Right renal pelvis (tissue), 4 donors: ENCODE results near the gene OR4C16. TPM values are rescaled to one million over a fixed set of nuclear protein-coding genes. Genes with fewer than 3 reads are reported as not detected.

ENCODE experiments used
- DNase-seq, 4 donors: peaks; one replicate each; pipeline ENCODE4 v3.0.0-alpha.2; 2013; ENCODE audit warnings: low read depth in 4 of 4, low spot score in 3 of 4, missing footprints in 1 of 4
- polyA plus RNA-seq, 4 donors: library from polyadenylated mRNA; unstranded; fragments of 120-200 nt; gene quantifications; one replicate each; pipeline ENCODE4 v1.2.1, GENCODE V29; 2013; ENCODE audit not compliant: insufficient read length in 4 of 4

OR4C16 gene
- not detected for polyA plus RNA-seq

GRCh38 chr11:55571828-55572227 is at the start of gene OR4C16:
Gene OR4C16 (plus strand): TSS chr11:55572128. CDS start chr11:55572128, 0 bp downstream.
- DNase-seq, result no peak

DNA sequence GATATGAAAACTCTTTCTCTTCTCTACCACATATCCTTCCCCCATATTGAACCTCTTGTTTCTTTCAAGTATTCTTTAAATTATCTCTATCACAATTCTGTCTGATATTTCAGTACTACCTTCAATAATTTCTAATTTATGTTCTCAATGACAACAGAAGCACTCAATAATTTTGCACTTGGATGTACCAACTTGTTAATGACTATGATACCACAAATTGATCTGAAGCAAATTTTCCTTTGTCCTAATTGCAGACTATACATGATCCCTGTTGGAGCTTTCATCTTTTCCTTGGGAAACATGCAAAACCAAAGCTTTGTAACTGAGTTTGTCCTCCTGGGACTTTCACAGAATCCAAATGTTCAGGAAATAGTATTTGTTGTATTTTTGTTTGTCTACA is 17.8 kb upstream of the OR4C16 start, which contains the start of gene OR4C15:
TSS of gene OR4C15 (plus strand) at position 301 of the 400 bp plus-strand sequence. CDS start at position 301, 0 bp downstream.
- DNase-seq, result no peak

- DNase-seq, result no peak
Measured at GRCh38 chr11:55572548-55572947, 620 bp downstream of the OR4C16 start.

DNA sequence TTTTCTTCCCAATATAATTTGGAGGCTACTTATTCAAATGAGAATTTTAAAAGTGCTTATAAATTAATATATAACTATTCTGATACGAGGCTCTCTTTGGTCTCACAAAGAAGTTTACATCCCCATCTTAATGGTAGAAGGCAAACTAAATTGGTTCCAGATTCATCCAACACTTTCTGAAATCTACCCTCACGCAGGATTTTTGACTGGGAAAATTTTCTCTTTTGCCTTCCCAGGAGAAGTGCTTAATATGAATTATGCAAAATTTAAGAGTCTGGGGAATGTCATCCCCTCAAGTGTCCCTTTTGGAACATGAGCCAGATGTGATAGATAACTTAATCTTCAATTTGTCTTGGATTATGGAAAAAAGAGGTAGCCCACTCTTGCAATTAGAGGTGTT is 35.6 kb downstream of the OR4C16 start, which contains the start of gene OR4C11:
TSS of gene OR4C11 (minus strand) at position 101 of the 400 bp plus-strand sequence. CDS start 3,272 bp downstream, outside the sequence.
- DNase-seq, result no peak

Other genes with a start within 250 kb of the OR4C16 start
- not detected for gene OR4A16, start 228.9 kb upstream of the OR4C16 start, polyA plus RNA-seq
- gene OR4A15, start 204.2 kb upstream of the OR4C16 start, polyA plus RNA-seq, result not detected
- gene OR4C15, start 17.7 kb upstream of the OR4C16 start, polyA plus RNA-seq, result not detected
- not detected for gene OR4C11, start 35.5 kb downstream of the OR4C16 start, polyA plus RNA-seq
- gene OR4P4, start 63.0 kb downstream of the OR4C16 start, polyA plus RNA-seq, result under 1 TPM; 0.07 to 0.14 (median 0.09) TPM
- not detected for gene OR4S2, start 76.2 kb downstream of the OR4C16 start, polyA plus RNA-seq
- gene OR4C6, start 90.1 kb downstream of the OR4C16 start, polyA plus RNA-seq, result not detected
- gene OR5D13, start 201.3 kb downstream of the OR4C16 start, polyA plus RNA-seq, result not detected
- not detected for gene OR5D14, start 223.4 kb downstream of the OR4C16 start, polyA plus RNA-seq
- not detected for gene OR5L1, start 239.2 kb downstream of the OR4C16 start, polyA plus RNA-seq
- not detected for gene OR5D18, start 247.5 kb downstream of the OR4C16 start, polyA plus RNA-seq